Liver (tissue), 9 donors: ENCODE measurements around the gene ASH1L. TPM values are rescaled to one million over a fixed set of nuclear protein-coding genes. Genes with fewer than 3 reads are reported as not detected.

Experiments
- DNase-seq: peaks from one replicate; pipeline ENCODE4 v3.0.0-alpha.2; 2017; ENCODE audit warnings: low spot score
- H3K27ac ChIP-seq, 2 donors: one replicate each; pipeline ENCODE4 v1.7.0; 2013; ENCODE audit warnings: inconsistent platforms in 2 of 2, low read length in 2 of 2, control low read depth in 1 of 2, low read depth in 1 of 2, mild to moderate bottlenecking in 1 of 2
- H3K27me3 ChIP-seq, 4 donors: one replicate each; pipeline versions ENCODE4 v1.6.1 to v1.7.0; 2013; ENCODE audit warnings: low read length in 3 of 4, inconsistent platforms in 1 of 4, mild to moderate bottlenecking in 1 of 4, moderate library complexity in 1 of 4; ENCODE audit not compliant: control insufficient read depth in 4 of 4, insufficient read depth in 4 of 4
- H3K36me3 ChIP-seq, 4 donors: one replicate each; pipeline versions ENCODE4 v1.6.1 to v1.7.0; 2013; ENCODE audit warnings: low read length in 3 of 4, mild to moderate bottlenecking in 3 of 4, low read depth in 1 of 4, moderate library complexity in 1 of 4; ENCODE audit not compliant: control insufficient read depth in 4 of 4, insufficient read depth in 3 of 4
- H3K4me1 ChIP-seq, 4 donors: one replicate each; pipeline versions ENCODE4 v1.6.1 to v1.7.0; 2013; ENCODE audit warnings: low read length in 3 of 4, mild to moderate bottlenecking in 3 of 4, moderate library complexity in 1 of 4; ENCODE audit not compliant: control insufficient read depth in 4 of 4, insufficient read depth in 4 of 4
- H3K4me3 ChIP-seq, 3 donors: one replicate each; pipeline versions ENCODE4 v1.6.1 to v1.7.0; 2013; ENCODE audit warnings: low read length in 3 of 3, control low read depth in 1 of 3, low read depth in 1 of 3, mild to moderate bottlenecking in 1 of 3
- H3K9ac ChIP-seq, 2 donors: one replicate each; pipeline ENCODE4 v1.7.0; 2013; ENCODE audit warnings: low read length in 2 of 2, mild to moderate bottlenecking in 2 of 2, moderate library complexity in 2 of 2, control low read depth in 1 of 2, low read depth in 1 of 2
- H3K9me3 ChIP-seq, 4 donors: one replicate each; pipeline versions ENCODE4 v1.6.1 to v1.7.0; 2013; ENCODE audit warnings: low read length in 3 of 4; ENCODE audit not compliant: control insufficient read depth in 4 of 4
- ATF3 ChIP-seq: IDR thresholded peaks from 2 replicates; pipeline ENCODE4 v1.6.1; 2016; ENCODE audit warnings: antibody characterized with exemption
- CTCF ChIP-seq: fragments of 150-350 bp; IDR thresholded peaks from 2 replicates; pipeline ENCODE4 v1.5.1; 2017; ENCODE audit warnings: improper control_type of control experiment, low read depth, low read length; ENCODE audit not compliant: missing input control
- EGR1 ChIP-seq, 2 donors: IDR thresholded peaks; 2 replicates each; pipeline ENCODE4 v1.6.1; 2016 to 2018; ENCODE audit warnings: antibody characterized with exemption in 2 of 2, low read depth in 2 of 2
- FOXA1 ChIP-seq: IDR thresholded peaks from 2 replicates; pipeline ENCODE4 v1.6.1; 2016; ENCODE audit warnings: antibody characterized with exemption
- FOXA2 ChIP-seq: IDR thresholded peaks from 2 replicates; pipeline ENCODE4 v1.6.1; 2016; ENCODE audit warnings: antibody characterized with exemption
- GABPA ChIP-seq, 2 donors: IDR thresholded peaks in 1 of 2; conservative IDR thresholded peaks in 1 of 2; 2 replicates each; pipeline ENCODE4 v1.6.1; 2016; ENCODE audit warnings: antibody characterized with exemption in 2 of 2, mild to moderate bottlenecking in 1 of 2, moderate library complexity in 1 of 2
- HNF4A ChIP-seq, 2 donors: conservative IDR thresholded peaks; 2 replicates each; pipeline ENCODE4 v1.6.1; 2016; ENCODE audit warnings: antibody characterized with exemption in 2 of 2, mild to moderate bottlenecking in 2 of 2
- HNF4G ChIP-seq: IDR thresholded peaks from 2 replicates; pipeline ENCODE4 v1.6.1; 2016; ENCODE audit warnings: antibody characterized with exemption
- JUND ChIP-seq, 2 donors: IDR thresholded peaks; 2 replicates each; pipeline ENCODE4 v1.6.1; 2016; ENCODE audit warnings: antibody characterized with exemption in 2 of 2
- MAX ChIP-seq: IDR thresholded peaks from 2 replicates; pipeline ENCODE4 v1.6.1; 2016; ENCODE audit warnings: antibody characterized with exemption
- NR2F2 ChIP-seq: IDR thresholded peaks from 2 replicates; pipeline ENCODE4 v1.6.1; 2016; ENCODE audit warnings: antibody characterized with exemption
- RAD21 ChIP-seq, 2 donors: IDR thresholded peaks; 2 replicates each; pipeline ENCODE4 v1.6.1; 2016; ENCODE audit warnings: antibody characterized with exemption in 2 of 2, mild to moderate bottlenecking in 2 of 2
- REST ChIP-seq: IDR thresholded peaks from 2 replicates; pipeline ENCODE4 v1.6.1; 2016; ENCODE audit warnings: antibody characterized with exemption, mild to moderate bottlenecking
- RXRA ChIP-seq, 2 donors: IDR thresholded peaks; 2 replicates each; pipeline ENCODE4 v1.6.1; 2017 to 2018; ENCODE audit warnings: antibody characterized with exemption in 2 of 2, mild to moderate bottlenecking in 1 of 2
- SP1 ChIP-seq: IDR thresholded peaks from 2 replicates; pipeline ENCODE4 v1.6.1; 2018; ENCODE audit warnings: antibody characterized with exemption, mild to moderate bottlenecking
- TAF1 ChIP-seq: conservative IDR thresholded peaks from 2 replicates; pipeline ENCODE4 v1.6.1; 2016; ENCODE audit warnings: antibody characterized with exemption, mild to moderate bottlenecking
- YY1 ChIP-seq: IDR thresholded peaks from 2 replicates; pipeline ENCODE4 v1.6.1; 2016; ENCODE audit warnings: antibody characterized with exemption, mild to moderate bottlenecking
- ZBTB33 ChIP-seq: IDR thresholded peaks from 2 replicates; pipeline ENCODE4 v1.6.1; 2016; ENCODE audit warnings: antibody characterized with exemption
- WGBS: extraction: QIAGEN DNeasy Blood & Tissue Kit; methylation state at CpG from one replicate; pipeline ENCODE4 v1.1.7; 2013; 5-methylcytosine and 5-hydroxymethylcytosine counted together
- polyA plus RNA-seq, 2 donors: library from polyadenylated mRNA; stranded (reverse) in 1 of 2; unstranded in 1 of 2; fragments of 200-250 nt in 1 of 2; fragments of >200 nt in 1 of 2; fragmentation: Nextera tagmentation in 1 of 2; extraction: Ambion mirVana in 1 of 2; gene quantifications; one replicate each; pipeline versions ENCODE4 v1.2.1 to v1.2.3, GENCODE V29; 2013 to 2015
- total RNA-seq, 2 donors: library from RNA; depleted of rRNA; stranded (reverse); fragments of >200 nt; gene quantifications; one replicate each; pipeline ENCODE4 v1.2.3, GENCODE V29; 2014
- donor health status: healthy.
- donor health status: healthy.
- donor health status: healthy.
- donor health status: healthy.
- donor health status: healthy.

Gene ASH1L
- total and polyA plus RNA-seq, 4 donors: 3.9 to 30.3 (median 13.9) TPM

- H3K4me3 ChIP-seq: no peak overlapping the region
- H3K4me1 ChIP-seq: peaks cover 0 to 21% (median 8%) of the 10 kb centered on the region in 4 donors
- TF ChIP-seq ATF3: no peak
- no peak for TF ChIP-seq NR2F2
- TF ChIP-seq SP1: no peak
- no peak for TF ChIP-seq RXRA (IDR thresholded peaks at IDR 0.05)
- no peak for TF ChIP-seq FOXA2
- no peak for TF ChIP-seq YY1
- no peak for TF ChIP-seq TAF1
- no peak for TF ChIP-seq EGR1 (IDR thresholded peaks at IDR 0.05; ENCODE audit: low read depth in 2 of 2)
- no peak for TF ChIP-seq FOXA1
- no peak for TF ChIP-seq HNF4G
- TF ChIP-seq RAD21 (IDR thresholded peaks at IDR 0.05): no peak
- TF ChIP-seq CTCF: no peak
- no peak for TF ChIP-seq ZBTB33
- TF ChIP-seq GABPA (IDR thresholded peaks at IDR 0.05 in 1 of 2, conservative IDR thresholded peaks at IDR 0.05 in 1 of 2): no peak
- no peak for TF ChIP-seq REST
- TF ChIP-seq MAX: no peak
- no peak for TF ChIP-seq JUND (IDR thresholded peaks at IDR 0.05)
- no peak for TF ChIP-seq HNF4A (conservative IDR thresholded peaks at IDR 0.05)
- H3K27ac ChIP-seq: no peak overlapping the region
- H3K9ac ChIP-seq: no peak overlapping the region
- WGBS: 62% methylated on average over 47 of the region's 47 CpGs
- no peak for DNase-seq
- no peaks in the 10 kb centered on the region for H3K27me3 ChIP-seq
- H3K36me3 ChIP-seq: peaks cover 0 to 45% (median 25%) of the 10 kb centered on the region in 4 donors
- H3K9me3 ChIP-seq: no peaks in the 10 kb centered on the region
Measured at GRCh38 chr1:155295183-155295941, 267.2 kb downstream of the ASH1L start.
